ENCODE data around the gene CHMP4A. TPM values are rescaled to one million over a fixed set of nuclear protein-coding genes. Genes with fewer than 3 reads are reported as not detected.

CHMP4A gene
- polyA plus RNA-seq, 1 experiment, result 36.3 TPM

DNA sequence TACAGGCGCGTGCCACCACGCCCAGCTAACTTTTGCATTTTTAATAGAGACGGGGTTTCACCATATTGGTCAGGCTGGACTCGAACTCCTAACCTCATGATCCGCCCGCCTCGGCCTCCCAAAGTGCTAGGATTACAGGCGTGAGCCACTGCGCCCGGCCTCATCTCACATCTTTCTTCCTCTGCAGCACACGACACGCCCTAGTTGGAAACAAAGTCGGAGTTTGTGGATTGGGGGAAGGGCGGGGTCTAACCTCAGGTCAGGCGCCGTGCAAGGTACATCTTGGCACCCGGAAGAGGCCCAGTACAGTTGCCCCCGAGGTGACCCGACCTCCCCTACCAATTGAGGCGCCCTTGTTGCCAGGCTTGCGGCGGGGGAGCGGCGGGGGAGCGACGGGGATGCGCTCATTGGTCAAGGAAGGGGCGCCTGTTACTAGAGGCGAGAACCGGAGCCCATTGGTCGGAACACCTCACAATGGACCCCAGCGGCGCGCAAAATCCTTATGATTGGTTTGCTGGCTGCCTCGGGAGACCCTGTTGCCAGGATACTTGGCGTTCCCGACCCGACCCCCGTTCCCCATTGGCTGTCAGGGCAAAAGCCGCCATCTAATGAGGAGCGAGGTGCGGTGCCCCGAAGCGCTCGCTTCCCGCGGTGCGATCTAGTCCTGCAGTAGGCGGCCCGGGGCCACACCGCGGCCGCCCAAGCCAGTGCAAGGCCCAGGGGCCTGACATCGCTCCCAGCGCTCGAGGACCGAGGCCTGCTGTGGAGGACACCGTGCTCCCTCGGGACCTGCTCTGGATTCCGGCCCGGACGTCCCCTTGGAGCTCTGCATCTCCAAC lies 41.6 kb downstream of the CHMP4A start, which contains the start of gene REC8:
REC8 (plus strand) TSS at position 659 of the 839 bp plus-strand sequence. CDS start 473 bp downstream, outside the sequence.
- DNase-seq (ENCODE audit: low read depth), result no peak
- Histone ChIP-seq H3K36me3 (ENCODE audit: control insufficient read depth, insufficient read depth, low read length) (peaks cover 20% of the 10 kb centered on the region), H3K27me3 (ENCODE audit: control insufficient read depth, insufficient read depth, low read length) (no peaks in the 10 kb centered on the region), H3K4me3 (ENCODE audit: low read depth, low read length) (no peak within 1 kb of the TSS)
- TF ChIP-seq, protein P1, sequence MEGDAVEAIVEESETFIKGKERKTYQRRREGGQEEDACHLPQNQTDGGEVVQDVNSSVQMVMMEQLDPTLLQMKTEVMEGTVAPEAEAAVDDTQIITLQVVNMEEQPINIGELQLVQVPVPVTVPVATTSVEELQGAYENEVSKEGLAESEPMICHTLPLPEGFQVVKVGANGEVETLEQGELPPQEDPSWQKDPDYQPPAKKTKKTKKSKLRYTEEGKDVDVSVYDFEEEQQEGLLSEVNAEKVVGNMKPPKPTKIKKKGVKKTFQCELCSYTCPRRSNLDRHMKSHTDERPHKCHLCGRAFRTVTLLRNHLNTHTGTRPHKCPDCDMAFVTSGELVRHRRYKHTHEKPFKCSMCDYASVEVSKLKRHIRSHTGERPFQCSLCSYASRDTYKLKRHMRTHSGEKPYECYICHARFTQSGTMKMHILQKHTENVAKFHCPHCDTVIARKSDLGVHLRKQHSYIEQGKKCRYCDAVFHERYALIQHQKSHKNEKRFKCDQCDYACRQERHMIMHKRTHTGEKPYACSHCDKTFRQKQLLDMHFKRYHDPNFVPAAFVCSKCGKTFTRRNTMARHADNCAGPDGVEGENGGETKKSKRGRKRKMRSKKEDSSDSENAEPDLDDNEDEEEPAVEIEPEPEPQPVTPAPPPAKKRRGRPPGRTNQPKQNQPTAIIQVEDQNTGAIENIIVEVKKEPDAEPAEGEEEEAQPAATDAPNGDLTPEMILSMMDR (IDR thresholded peaks at IDR 0.05; ENCODE audit: insufficient read depth, low read depth, low read length), result no peak
- POLR2A ChIA-PET, result no interaction called here
- CTCF ChIA-PET, result interaction anchor here (1.0 to 3.1 kb wide), 3 partner anchors 10 to 128 kb away, joined by 3 to 12 read pairs (median 6); partner anchors contain the start of genes DHRS1, IRF9 and NOP9

GRCh38 chr14:24167469-24168114 lies 45.7 kb downstream of the CHMP4A start:
- no peak overlapping the region for H3K4me3 ChIP-seq (ENCODE audit: low read depth, low read length)
- ChIA-PET POLR2A (no interaction called here), CTCF (no interaction called here)
- peaks cover 35% of the 10 kb centered on the region for H3K36me3 ChIP-seq (ENCODE audit: control insufficient read depth, insufficient read depth, low read length)
- H3K27me3 ChIP-seq (ENCODE audit: control insufficient read depth, insufficient read depth, low read length), result no peaks in the 10 kb centered on the region
- TF ChIP-seq, protein P1 (IDR thresholded peaks at IDR 0.05; ENCODE audit: insufficient read depth, low read depth, low read length), result no peak
- no peak for DNase-seq (ENCODE audit: low read depth)

GRCh38 chr14:24165785-24166184 lies 47.5 kb downstream of the CHMP4A start:
- TF ChIP-seq, protein P1 (IDR thresholded peaks at IDR 0.05; ENCODE audit: insufficient read depth, low read depth, low read length), result no peak
- no peak overlapping the region for H3K4me3 ChIP-seq (ENCODE audit: low read depth, low read length)
- H3K36me3 ChIP-seq (ENCODE audit: control insufficient read depth, insufficient read depth, low read length), result peaks cover 33% of the 10 kb centered on the region
- CTCF ChIA-PET, result interaction anchor here (0.6 to 0.7 kb wide), 2 partner anchors 8 to 114 kb away, joined by 3 read pairs; partner anchors contain the start of gene CARMIL3
- DNase-seq (ENCODE audit: low read depth), result no peak
- POLR2A ChIA-PET, result no interaction called here
- no peaks in the 10 kb centered on the region for H3K27me3 ChIP-seq (ENCODE audit: control insufficient read depth, insufficient read depth, low read length)

GRCh38 chr14:24164518-24164991 lies 48.7 kb downstream of the CHMP4A start:
- DNase-seq (ENCODE audit: low read depth), result no peak
- Histone ChIP-seq H3K36me3 (ENCODE audit: control insufficient read depth, insufficient read depth, low read length) (peaks cover 42% of the 10 kb centered on the region), H3K4me3 (ENCODE audit: low read depth, low read length) (no peak overlapping the region), H3K27me3 (ENCODE audit: control insufficient read depth, insufficient read depth, low read length) (no peaks in the 10 kb centered on the region)
- CTCF ChIA-PET, result no interaction called here
- TF ChIP-seq, protein P1 (IDR thresholded peaks at IDR 0.05; ENCODE audit: insufficient read depth, low read depth, low read length), result no peak
- POLR2A ChIA-PET, result interaction anchor here (0.6 kb wide), 1 partner anchor 19 kb away, joined by 7 read pairs; no protein-coding TSS in a partner anchor

DNA sequence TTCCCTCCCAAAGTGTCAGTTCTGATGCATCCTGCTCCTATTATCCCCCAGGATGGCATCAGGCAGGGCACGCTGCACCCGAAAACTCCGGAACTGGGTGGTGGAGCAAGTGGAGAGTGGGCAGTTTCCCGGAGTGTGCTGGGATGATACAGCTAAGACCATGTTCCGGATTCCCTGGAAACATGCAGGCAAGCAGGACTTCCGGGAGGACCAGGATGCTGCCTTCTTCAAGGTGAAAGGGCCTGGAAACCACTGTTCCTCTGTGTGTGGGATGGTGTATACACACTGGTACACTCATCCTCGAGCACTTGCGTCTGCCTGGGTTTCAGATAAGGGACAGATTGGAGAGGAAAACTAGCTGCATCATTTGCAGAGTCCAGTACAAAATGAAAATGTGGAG lies 51.2 kb downstream of the CHMP4A start:
- no peak for DNase-seq (ENCODE audit: low read depth)

More for the DNA sequence above, 51.2 kb downstream of the CHMP4A start:
- H3K4me3 ChIP-seq (ENCODE audit: low read depth, low read length), result peak overlapping the region; percentile 60
- ChIA-PET POLR2A (interaction anchor here (0.6 to 1.9 kb wide), 2 partner anchors 16 to 18 kb away, joined by 3 to 5 read pairs; no protein-coding TSS in a partner anchor), CTCF (interaction anchor here (0.8 to 4.6 kb wide), 19 partner anchors 11 to 148 kb away, joined by 3 to 39 read pairs (median 5); partner anchors contain the start of genes DCAF11, IPO4, MDP1 and NRL)
- H3K27me3 ChIP-seq (ENCODE audit: control insufficient read depth, insufficient read depth, low read length), result no peaks in the 10 kb centered on the region
- TF ChIP-seq, protein P1 (IDR thresholded peaks at IDR 0.05; ENCODE audit: insufficient read depth, low read depth, low read length), result no peak
- H3K36me3 ChIP-seq (ENCODE audit: control insufficient read depth, insufficient read depth, low read length), result peaks cover 49% of the 10 kb centered on the region

Data from BJ (cell line).